Caco-2 (cell line): ENCODE results near the gene GNG7. TPM values are rescaled to one million over a fixed set of nuclear protein-coding genes. Genes with fewer than 3 reads are reported as not detected.
"Not testable (repeated sequence)": the region's sequence is repeated elsewhere in the genome, so short reads cannot be mapped to it uniquely, and the experiment has no call there.

Experiments used
- BruUV-seq: library from RNA; stranded (reverse); fragments of 400-500 nt; replicated peaks from 2 replicates; lab custom pipeline; 2021; lab: Mats Ljungman, UMichigan
- CTCF ChIA-PET: fragments of 300-600 bp; sonication (Branson Sonifier 250); formaldehyde crosslinking; loops from one replicate; lab custom pipeline; 2022; ENCODE audit warnings: antibody characterized with exemption; lab: Charles Lee
- POLR2A ChIA-PET: fragments of 300-600 bp; sonication (Branson Sonifier 250); formaldehyde crosslinking; loops from one replicate; lab custom pipeline; 2022; ENCODE audit warnings: antibody characterized with exemption; lab: Charles Lee
- DNase-seq, 2 experiments: peaks; one replicate each; pipeline versions ENCODE4 v3.0.0 to v3.0.0-alpha.2; 2020 to 2022
- H3K27me3 ChIP-seq: replicated peaks from 2 replicates; pipeline ENCODE4 v1.6.0; 2011; ENCODE audit warnings: low read length; ENCODE audit not compliant: control insufficient read depth, insufficient read depth
- H3K36me3 ChIP-seq: 2 replicates; pipeline ENCODE4 v1.5.1; 2011; ENCODE audit warnings: low read length; ENCODE audit not compliant: control insufficient read depth, insufficient read depth
- H3K4me1 ChIP-seq: fragments of 250-450 bp; sonication (Bioruptor Pico); 2 replicates; pipeline ENCODE4 v1.5.1; 2020; ENCODE audit warnings: mild to moderate bottlenecking
- H3K4me3 ChIP-seq: 2 replicates; pipeline ENCODE4 v1.5.1; 2011; ENCODE audit warnings: low read depth, mild to moderate bottlenecking, control low read depth, low read length
- H3K9me3 ChIP-seq: fragments of 250-450 bp; sonication (Bioruptor Pico); 2 replicates; pipeline ENCODE4 v1.5.1; 2020; ENCODE audit warnings: mild to moderate bottlenecking, moderate library complexity
- H3K27ac Mint-ChIP-seq: one replicate; pipeline ENCODE4 v1.8.0; 2022; ENCODE audit warnings: mixed read lengths; ENCODE audit not compliant: unreplicated experiment
- H3K27me3 Mint-ChIP-seq: one replicate; pipeline ENCODE4 v1.8.0; 2022; ENCODE audit warnings: mixed read lengths; ENCODE audit not compliant: insufficient read depth, unreplicated experiment
- H3K36me3 Mint-ChIP-seq: one replicate; pipeline ENCODE4 v1.8.0; 2022; ENCODE audit warnings: mild to moderate bottlenecking, mixed read lengths; ENCODE audit not compliant: insufficient read depth, unreplicated experiment
- H3K4me1 Mint-ChIP-seq: one replicate; pipeline ENCODE4 v1.8.0; 2022; ENCODE audit warnings: low read depth, mixed read lengths; ENCODE audit not compliant: unreplicated experiment
- H3K4me3 Mint-ChIP-seq: one replicate; pipeline ENCODE4 v1.8.0; 2022; ENCODE audit warnings: mild to moderate bottlenecking, moderate library complexity, mixed read lengths; ENCODE audit not compliant: unreplicated experiment
- H3K9me3 Mint-ChIP-seq: one replicate; pipeline ENCODE4 v1.8.0; 2022; ENCODE audit warnings: mixed read lengths; ENCODE audit not compliant: unreplicated experiment
- CTCF ChIP-seq, 2 experiments: fragments of 200-600 bp in 1 of 2; IDR thresholded peaks; 1 replicate in 1 of 2; 2 replicates in 1 of 2; pipeline versions ENCODE4 v1.5.1 to v1.8.0; 2011 to 2022; ENCODE audit warnings: antibody characterized with exemption in 1 of 2, control low read depth in 1 of 2, inconsistent platforms in 1 of 2, low read depth in 1 of 2, low read length in 1 of 2, mild to moderate bottlenecking in 1 of 2, moderate library complexity in 1 of 2; ENCODE audit not compliant: insufficient read depth in 1 of 2, severe bottlenecking in 1 of 2, unreplicated experiment in 1 of 2
- intact Hi-C: fragments of 100-400 bp; cut with micrococcal nuclease; formaldehyde crosslinking; loops from one replicate; pipeline ENCODE4 v1.10.0; 2022; ENCODE audit not compliant: unreplicated experiment
- total RNA-seq: library from RNA; stranded (reverse); gene quantifications from 2 replicates; pipeline ENCODE4 v1.2.3, GENCODE V29; 2022

The GNG7 gene
- total RNA-seq, 1 experiment from 2014 or later, result 0.43 TPM

GRCh38 chr19:2668175-2668763, 34.2 kb downstream of the GNG7 start:
- peaks cover 5% of the 10 kb centered on the region for H3K27me3 Mint-ChIP-seq
- BruUV-seq, result no TSS peak

DNA sequence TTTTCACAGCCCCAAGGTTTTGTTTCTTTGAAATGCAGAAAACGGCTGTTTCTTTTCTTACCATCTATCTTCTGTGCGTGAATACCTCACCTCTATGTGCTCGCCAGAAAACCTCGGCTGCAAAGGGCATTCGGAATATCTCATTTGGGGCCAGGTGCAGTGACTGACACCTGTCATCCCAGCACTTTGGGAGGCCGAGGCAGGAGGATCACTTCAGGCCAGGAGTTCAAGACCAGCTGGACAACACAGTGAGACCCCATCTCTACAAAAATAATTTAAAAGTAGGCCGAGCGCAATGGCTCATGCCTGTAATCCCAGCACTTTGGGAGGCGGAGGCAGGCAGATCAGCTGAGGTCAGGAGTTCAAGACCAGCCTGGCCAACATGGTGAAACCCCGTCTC, 35.1 kb downstream of the GNG7 start:
- CTCF ChIA-PET, intact Hi-C loops, H3K4me3 Mint-ChIP-seq, H3K27ac Mint-ChIP-seq, BruUV-seq, H3K4me1 ChIP-seq, POLR2A ChIA-PET, H3K36me3 Mint-ChIP-seq, H3K27me3 Mint-ChIP-seq, H3K4me3 ChIP-seq, DNase-seq, H3K27me3 ChIP-seq, H3K4me1 Mint-ChIP-seq, H3K9me3 Mint-ChIP-seq, H3K9me3 ChIP-seq, H3K36me3 ChIP-seq: not testable (repeated sequence)

More at GRCh38 chr19:2668175-2668763, 34.2 kb downstream of the GNG7 start:
- Mint-ChIP-seq H3K4me1 (no peaks in the 10 kb centered on the region), H3K36me3 (no peaks in the 10 kb centered on the region), H3K9me3 (no peaks in the 10 kb centered on the region), H3K4me3 (no peak overlapping the region), H3K27ac (no peak overlapping the region)
- DNase-seq, result no peak
- H3K4me3 ChIP-seq, result no peak overlapping the region
- H3K36me3 ChIP-seq, result no peaks in the 10 kb centered on the region
- no peaks in the 10 kb centered on the region; the same call in 1 of the 2 replicates for H3K27me3 ChIP-seq
- intact Hi-C loops, result no loop called here
- ChIA-PET POLR2A (interaction anchor here (0.6 kb wide), 1 partner anchor 798 kb away, joined by 15 read pairs; no protein-coding TSS in a partner anchor), CTCF (no interaction called here)
- H3K9me3 ChIP-seq, result no peaks in the 10 kb centered on the region
- no peak for TF ChIP-seq CTCF (IDR thresholded peaks at IDR 0.05; ENCODE audit: insufficient read depth in 1 of 2, low read depth in 1 of 2, low read length in 1 of 2, severe bottlenecking in 1 of 2, unreplicated experiment in 1 of 2)
- no peaks in the 10 kb centered on the region for H3K4me1 ChIP-seq

GRCh38 chr19:2666344-2666994, 36.0 kb downstream of the GNG7 start:
- Mint-ChIP-seq H3K4me1 (no peaks in the 10 kb centered on the region), H3K36me3 (no peaks in the 10 kb centered on the region), H3K4me3 (no peak overlapping the region), H3K9me3 (no peaks in the 10 kb centered on the region), H3K27me3 (peaks cover 5% of the 10 kb centered on the region), H3K27ac (no peak overlapping the region)
- H3K9me3 ChIP-seq, result no peaks in the 10 kb centered on the region
- no TSS peak for BruUV-seq
- H3K27me3 ChIP-seq, result no peaks in the 10 kb centered on the region; the same call in 1 of the 2 replicates
- H3K36me3 ChIP-seq, result no peaks in the 10 kb centered on the region
- CTCF ChIA-PET, result no interaction called here
- POLR2A ChIA-PET, result no interaction called here
- intact Hi-C loops, result no loop called here
- H3K4me1 ChIP-seq, result no peaks in the 10 kb centered on the region
- no peak for DNase-seq
- TF ChIP-seq CTCF (IDR thresholded peaks at IDR 0.05; ENCODE audit: insufficient read depth in 1 of 2, low read depth in 1 of 2, low read length in 1 of 2, severe bottlenecking in 1 of 2, unreplicated experiment in 1 of 2), result no peak
- no peak overlapping the region for H3K4me3 ChIP-seq
